Measurements from ENCODE around the gene MKNK2.

Gene MKNK2

DNA sequence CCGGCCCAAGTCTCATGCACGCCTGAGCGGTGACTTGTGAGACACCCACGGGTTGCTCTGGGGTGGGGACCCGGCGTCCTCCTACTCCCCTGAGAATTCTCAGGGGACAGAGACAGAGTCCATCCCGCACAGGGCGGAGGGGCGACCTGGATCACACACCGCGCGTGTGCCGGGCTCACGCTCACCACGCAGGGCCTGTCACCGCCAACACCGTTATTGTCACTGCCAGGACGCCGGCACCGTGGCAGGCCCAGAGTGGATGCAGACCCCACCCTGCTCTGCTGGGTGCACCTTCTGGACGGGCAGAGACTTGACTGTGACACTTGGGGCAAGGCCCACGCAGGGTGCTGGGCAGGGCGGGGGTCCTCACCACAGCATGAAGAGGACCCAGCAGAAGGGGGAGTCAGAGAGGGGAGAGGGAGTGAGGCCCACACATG is 28.8 kb upstream of the MKNK2 start:
- DNase-seq, result no peak

DNA sequence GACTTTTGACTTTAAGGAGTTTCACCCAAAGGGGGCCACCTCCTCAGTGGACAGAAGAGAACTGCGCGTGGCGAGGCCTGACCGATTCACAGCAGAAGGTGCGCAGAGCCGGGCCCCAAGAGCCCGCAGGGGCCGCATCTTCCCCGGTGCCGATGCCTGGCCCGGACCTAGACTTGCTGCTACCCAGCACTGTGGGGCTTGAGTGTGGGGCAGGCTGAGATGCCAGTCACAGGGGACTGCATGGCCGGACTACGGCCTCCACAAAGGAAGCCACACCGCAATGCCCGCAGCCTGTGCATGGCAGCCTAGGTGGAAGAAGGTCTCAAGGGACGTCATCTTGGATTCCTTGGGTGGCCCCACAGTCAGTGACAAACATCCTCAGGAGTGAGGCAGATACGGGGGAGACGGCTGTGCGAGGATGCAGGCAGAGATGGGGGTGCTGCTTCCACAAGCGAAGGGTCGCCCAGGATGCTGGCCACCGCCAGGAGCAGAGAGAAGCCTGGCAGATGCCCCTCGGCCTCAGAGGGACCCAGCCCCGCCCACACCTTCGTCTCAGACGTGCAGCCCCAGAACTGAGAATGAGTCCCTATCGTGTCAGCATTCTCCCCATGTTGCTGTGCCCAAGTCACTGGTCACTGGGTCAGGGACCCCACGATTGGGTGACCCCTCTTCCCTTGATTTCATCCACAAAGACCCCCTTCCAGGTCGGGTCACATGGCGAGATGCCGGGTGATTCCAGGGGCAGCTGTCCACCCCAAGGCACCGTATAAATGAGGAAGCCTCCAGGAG is 28.2 kb upstream of the MKNK2 start:
- no peak for DNase-seq

DNA sequence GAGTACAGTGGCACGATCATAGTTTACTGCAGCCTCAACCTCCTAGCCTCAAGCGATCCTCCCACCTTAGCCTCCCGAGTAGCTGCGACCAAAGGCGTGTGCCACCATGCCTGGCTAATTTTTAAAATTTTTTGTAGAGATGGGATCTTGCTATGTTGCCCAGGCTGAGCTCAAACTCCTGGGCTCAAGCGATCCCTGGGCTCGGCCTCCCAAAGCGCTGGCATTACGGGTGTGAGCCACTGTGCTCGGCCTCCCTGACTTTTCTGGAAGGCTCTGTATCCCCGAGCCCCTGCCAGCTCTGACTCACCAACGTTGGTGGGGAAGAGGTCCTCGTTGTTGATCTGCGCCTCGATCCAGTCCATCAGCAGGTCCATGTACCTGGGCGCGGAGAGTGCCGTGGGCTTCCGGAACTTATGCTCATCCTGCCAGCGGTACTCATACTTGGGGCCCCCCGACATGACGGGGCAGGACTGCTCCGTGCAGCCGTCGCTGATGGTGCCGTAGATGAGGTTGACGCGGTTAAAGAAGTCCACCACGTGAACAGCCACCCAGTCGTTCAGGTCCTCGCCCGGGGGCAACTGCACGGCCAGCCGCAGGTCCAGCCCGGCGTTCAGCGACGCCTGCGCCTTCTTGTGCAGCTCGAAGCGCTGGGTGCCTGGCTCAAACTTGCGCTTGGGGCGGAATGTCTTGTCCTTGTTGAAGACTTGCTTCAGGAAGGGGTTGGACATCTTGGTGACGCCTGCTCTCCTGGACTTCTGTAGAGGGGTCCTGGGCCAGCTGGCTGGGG is 27.0 kb upstream of the MKNK2 start:
- DNase-seq, result no peak

DNA sequence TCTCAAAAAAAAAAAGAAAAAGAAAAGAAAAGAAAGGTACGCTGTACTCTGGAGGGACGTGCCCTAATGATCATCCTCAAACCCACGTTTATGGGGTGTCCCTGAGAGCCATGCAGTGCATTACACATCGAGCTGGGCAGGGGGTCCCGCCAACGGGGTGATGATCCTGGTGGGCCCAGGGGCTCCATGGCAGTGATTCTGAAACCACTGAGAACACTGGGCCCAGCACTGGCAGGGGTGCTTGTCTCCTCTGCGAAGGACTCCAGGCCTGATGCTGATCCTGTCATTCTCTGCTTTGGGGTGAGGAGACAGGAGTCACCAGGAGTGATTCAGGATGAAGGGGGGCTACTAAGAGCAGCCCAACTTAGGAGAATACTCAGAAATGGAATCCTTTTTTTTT is 26.4 kb upstream of the MKNK2 start:
- DNase-seq, result no peak

DNA sequence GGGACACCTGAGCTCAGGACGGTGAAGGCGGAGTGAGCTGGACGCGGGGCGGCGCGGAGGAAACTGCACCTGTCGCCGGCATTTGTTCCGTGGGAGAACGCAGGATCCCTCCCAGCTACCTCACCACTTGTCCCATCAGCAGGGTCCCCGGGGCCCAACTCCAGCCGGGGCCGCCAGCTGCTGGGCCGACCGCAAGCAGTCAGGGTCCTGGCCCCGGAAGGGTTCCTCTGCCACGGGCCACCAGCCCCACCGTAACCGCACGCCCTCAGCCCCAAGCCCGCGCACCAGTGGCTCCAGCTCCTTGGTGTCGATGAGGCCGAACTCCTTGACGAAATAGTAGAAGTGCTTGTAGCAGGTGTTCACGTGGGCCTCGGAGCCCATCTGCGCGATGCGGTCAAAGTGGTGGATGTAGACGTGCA is 25.5 kb upstream of the MKNK2 start:
- DNase-seq, result no peak

DNA sequence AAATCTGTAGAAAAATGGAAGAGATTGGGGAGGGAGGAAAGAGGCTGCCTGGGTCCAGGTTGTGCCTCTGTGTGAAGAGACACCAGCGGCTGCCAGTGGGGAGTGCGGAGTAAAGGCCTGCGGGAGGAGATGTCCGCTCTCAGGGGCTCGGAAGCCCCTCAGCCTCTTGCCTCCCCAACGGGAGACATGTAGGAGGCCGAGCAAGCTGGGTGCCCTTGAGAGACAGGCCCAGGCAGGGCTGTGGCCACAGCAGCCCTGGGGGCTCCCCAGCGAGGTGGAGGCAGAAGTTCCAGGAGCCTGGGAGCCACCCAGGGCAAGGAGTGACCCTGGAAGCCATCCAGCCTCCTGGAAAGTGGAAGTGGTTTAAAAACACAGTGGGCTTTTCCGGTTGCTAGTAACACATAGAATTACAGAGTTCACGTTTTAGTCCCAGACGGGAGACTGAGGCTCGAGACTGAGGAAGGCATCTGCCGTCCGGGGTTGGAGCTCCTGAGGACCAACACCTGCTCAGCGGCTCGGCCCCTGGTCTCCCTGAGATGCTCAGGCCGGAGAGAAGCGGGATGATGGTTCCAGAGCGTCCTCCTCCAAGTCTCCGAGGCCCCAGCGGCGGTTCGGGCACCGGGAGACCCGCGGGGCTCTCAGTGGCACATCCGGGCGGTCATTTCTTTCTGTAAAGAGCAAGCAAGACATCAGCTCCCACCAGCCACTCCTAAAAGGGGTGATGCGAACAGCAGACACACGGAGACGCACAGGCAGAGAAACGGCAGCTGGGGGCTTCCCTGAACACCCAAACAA is 21.9 kb upstream of the MKNK2 start:
- DNase-seq, result no peak

DNA sequence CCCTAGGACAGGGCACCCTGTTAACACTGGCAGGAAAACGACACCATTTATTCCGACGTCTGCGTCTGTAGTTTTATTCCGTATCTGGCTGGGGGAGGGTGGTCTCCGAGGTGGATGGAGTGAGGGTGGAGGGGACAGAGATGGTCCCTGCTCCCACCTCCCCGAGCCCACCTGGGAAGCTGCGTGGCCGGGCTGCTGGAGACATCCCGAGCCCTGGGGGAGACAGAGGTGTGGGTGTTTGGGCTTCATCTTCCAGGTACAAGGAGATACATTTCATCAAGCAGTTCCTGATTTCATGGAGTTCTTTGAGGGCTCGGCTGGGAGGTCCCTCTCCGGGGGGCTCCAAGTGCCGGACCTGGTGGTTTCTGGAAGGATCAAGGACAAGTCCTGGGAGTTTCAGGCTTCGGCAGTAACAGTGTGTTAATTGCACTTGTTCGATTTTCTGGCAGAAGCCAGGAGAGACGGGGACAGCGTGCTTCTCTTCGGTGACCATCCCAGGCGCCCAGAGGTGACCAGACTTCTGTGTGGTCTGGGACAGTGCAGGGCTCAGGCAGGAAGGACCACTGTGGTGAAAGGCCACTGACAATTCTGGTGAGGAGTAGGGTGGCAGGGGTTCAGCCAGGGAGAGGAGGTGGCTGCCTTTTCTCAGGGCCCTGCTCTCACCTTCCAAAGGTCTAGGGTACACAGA is 20.1 kb upstream of the MKNK2 start:
- no peak for DNase-seq

DNA sequence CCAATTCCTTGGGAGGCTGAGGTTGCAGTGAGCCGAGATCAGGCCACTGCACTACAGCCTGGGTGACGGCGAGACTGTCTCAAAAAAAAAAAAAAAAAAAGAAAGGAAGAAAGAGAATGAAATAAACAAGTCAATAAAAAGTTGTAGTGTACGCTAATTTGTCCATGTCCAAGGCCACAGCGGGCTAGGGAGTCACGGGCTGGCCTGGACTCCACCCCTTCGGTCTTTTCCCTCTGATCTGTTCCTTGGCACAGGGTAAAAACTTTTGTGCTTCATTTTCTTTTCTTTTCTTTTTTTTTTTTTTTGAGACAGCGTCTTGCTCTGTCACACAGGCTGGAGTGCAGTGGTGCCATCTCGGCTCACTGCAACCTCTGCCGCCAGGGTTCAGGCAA is 19.4 kb upstream of the MKNK2 start:
- DNase-seq, result no peak

DNA sequence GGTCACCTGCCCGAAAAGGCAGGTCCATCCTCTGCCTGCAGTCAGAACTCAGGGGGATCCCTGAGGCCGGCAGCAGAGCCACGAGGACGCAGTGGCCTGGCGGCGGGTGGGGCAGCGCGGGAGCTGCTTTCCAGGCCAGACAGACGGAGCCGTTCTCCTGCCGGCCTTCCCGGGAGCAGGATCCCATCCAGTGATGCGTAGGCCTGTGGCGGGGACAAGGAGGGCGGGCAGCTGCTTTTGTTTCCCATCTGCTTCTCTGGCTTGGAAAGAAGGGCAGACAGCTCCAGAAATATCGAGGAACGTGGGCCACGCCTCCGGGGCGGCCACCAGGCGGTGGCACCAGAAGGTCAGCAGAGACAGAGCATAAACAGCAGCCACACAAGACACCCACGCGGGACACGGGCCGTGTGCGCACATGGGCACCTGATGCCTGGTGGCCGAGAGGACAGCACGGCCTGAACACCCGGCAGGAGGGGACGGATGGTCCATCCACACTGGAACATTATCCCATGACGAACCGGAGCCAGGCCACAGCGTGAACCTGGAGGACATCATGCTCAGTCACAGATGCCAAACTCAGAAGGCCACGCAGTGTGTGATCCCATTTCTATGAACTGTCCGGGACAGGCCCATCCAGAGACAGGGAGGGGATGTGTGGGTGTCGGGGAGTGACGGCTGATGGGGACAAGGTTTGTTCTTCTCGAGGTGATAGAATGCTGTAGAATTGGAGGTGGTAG is 13.9 kb upstream of the MKNK2 start:
- DNase-seq, result no peak

DNA sequence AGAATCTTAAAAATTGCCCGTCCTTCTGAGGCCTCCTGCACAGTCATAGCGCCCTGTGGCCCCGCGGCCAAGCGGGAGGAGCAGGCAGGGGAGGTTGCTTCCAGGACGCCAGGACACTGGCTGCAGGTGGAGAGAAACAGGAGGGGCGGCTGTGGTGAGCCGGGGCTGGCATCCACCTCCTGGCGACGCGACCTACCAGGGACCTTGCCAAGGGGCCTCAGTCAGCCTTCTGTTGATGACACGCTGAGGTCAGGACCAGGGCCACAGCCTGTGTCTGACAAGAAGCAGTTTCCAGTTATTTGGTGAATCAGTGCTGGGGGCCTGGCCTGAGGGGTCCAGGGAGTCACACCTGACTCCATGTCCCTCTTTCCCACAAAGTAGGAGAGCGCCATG is 13.3 kb upstream of the MKNK2 start:
- no peak for DNase-seq

DNA sequence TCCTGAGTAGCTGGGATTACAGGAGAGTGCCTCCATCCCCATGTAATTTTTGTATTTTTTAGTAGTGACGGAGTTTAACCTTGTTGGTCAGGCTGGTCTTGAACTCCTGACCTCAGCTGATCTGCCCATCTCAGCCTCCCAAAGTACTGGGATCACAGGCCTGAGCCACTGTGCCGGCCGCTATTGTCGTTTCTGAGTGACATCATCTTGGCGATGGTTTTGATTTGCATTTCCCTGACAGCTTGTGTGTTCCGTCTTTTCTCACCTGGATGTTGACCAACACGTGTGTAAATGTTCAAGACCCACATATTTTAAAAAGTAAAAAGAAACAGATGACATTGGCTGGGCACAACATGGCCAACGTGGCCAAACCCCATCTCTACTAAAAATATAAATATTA is 12.8 kb upstream of the MKNK2 start:
- no peak for DNase-seq

DNA sequence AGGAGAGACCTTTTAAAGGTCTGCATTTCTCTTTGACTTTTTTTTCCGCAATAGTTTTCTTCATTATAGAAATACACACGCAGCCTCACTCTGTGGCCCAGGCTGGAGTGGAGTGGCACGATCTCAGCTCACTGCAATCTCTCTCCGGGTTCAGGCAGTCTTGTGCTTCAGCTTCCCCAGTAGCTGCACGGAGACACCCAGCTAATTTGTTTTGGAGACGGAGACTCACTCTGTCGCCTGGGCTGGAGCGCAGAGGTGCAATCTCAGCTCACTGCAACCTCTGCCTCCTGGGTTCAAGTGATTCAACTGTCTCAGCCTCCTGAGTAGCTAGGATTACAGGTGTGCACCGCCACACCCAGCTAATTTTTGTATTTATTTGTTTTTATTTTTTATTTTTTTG is 11.7 kb upstream of the MKNK2 start:
- DNase-seq, result no peak

DNA sequence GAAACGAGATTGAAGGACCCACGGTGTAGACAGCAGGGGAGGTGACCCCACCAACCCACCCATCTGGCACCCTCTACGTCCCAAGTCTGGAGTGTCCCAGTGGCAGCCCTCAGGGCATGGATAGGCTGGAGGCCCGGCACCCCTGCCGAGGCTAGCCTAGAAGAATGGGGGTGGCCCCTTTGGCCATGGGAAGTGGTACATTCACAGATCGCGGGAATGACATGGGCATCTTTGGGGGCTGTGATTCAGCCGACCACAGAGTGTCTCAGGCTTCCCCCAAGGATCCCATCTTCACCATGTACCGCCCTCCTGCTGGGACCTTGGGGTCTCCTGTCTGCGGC is 11.3 kb upstream of the MKNK2 start:
- DNase-seq, result no peak

DNA sequence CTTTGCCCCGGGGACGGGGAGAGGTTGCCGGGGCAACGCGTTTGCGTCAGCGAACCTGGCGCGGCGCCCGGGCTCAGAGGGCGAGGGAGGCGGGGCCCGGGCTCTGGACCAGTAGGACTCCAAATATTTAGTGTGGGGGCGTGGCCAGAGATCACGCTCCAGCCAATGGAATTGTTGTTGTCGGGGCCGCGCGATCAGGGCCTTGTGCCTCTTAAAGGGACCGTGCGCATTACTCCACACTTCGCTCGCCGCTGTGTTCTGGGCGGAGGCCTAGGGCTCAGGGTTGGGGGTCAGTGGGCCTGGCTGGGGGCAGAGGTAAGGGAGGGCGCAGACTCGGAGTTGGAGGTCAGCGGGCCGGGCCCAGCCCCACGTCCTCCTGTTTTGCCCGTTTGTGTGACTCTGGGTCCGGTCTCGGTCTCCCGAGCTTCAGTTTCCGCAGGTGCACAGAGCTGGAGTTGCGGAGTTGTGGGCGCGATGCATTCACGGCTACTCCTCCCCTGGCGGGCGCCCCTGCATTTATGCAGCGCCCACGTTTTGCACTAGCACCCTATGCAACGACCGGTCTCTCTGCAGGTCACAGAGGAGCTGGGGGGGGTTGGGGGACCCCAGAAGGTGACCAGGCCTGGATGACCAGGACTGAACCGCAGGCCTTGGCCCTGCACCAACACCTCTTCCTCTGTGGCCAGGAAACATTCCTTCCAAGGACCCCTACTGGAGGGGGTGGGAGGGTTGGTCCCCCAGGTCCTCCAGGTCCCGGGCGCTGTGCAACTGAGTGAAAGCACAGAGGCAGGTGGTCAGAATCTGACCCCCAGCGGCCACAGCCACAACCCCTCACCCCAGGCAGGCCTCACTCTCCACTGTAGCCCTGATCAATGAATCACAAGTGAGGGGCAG is 10.7 kb upstream of the MKNK2 start:
- DNase-seq, result peak; percentile 99

DNA sequence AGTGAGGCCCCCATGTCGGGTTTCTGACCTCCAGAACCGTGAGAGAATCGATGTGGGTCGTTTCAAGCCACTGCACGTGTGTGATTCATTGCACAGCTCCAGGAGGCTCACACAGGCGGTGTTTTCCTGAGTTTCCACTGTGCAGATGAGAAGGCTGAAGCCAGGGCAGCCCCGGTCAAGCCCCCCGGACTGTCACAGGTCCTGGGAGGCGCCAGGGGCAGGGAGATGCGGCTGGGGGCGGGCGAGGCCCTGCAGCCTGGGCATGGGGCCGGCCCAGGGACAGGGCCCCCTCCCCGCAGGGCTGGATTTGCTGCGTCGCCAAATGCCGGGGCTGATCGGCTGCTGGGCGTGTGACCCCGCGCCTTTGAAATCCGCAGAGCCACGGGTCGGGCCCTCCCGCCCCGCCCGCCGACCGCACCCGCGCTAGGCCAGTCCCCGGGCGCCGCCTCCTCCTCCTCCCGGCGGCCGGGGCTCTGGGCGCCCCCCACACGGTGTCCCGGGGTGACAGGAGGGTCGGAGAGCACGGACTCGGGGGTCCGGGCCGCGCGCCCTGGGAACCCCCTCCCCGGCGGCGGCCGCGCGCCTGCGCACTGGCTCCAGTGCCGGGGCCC is 9.9 kb upstream of the MKNK2 start:
- no peak for DNase-seq

DNA sequence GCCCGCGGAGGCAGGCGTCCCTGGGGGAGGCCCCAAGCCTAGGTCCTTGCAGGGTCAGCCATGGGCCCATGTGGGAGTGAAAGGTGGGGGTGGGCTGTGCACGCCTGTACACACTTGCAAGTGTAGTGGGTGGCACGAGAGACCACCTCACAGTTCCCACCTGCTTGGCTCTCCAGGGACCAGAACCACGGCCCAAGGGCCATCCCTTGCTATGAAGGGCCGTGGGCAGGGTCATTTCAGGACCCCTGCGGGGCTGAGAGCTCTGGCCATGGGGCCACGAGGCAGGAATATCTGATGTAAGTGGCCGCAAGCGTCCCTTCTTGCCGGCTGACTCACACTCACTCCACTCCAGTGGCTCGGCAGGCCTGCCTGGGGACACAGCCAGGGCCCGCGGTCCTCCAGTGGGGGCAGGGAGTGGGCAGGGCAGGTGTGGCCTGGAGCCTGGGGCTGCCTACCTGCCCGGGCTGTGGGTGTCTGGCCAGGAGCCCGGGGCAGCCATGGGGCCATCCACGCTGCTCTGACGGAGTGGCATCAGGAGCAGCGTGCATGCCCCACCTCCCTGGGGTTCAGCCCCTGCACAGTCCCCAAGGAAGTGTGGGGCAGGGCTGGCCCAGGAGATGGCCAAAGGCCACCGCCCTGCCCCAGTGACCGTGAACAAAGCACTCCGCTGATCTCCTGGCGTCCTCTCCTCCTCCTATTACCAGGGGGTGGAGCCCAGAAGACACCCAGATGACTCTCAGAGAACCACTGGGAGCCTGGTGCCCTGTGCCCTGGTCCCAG is 8.6 kb upstream of the MKNK2 start:
- no peak for DNase-seq

DNA sequence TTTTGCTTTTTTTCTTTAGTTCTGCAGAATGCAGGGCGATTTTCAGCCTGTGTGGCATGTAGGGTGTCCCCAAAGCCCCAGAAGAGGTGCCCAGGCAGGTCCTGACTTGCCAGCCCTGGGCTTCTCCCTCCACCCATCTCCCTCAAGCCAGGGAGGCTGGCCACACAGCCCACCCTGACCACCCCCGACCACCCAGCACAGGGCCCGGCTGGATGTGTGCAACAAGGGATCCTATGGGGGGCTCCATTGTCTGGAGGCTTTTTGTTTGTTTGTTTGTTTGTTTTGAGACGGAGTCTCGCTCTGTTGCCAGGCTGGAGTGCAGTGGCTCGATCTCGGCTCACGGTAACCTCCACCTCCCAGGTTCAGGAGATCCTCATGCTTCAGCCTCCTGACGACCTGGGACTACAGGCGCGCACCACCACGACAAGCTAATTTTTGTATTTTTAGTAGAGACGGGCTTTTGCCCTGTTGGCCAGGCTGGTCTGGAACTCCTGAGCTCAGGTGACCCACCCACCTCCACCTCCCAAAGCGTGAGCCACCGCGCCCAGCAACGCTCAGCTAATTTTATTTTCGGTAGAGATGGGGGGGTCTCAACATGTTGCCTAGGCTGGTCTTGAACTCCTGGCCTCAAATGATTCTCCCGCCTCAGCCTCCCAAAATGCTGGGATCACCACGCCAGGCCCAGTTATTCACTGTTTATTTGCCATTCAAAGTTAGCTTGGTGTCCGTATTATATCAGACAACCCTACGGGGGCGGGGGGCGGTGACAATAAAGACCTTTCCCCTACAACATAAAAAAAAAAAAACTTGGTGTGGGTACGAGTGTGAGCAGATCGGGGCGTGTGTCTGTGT is 7.8 kb upstream of the MKNK2 start:
- no peak for DNase-seq

DNA sequence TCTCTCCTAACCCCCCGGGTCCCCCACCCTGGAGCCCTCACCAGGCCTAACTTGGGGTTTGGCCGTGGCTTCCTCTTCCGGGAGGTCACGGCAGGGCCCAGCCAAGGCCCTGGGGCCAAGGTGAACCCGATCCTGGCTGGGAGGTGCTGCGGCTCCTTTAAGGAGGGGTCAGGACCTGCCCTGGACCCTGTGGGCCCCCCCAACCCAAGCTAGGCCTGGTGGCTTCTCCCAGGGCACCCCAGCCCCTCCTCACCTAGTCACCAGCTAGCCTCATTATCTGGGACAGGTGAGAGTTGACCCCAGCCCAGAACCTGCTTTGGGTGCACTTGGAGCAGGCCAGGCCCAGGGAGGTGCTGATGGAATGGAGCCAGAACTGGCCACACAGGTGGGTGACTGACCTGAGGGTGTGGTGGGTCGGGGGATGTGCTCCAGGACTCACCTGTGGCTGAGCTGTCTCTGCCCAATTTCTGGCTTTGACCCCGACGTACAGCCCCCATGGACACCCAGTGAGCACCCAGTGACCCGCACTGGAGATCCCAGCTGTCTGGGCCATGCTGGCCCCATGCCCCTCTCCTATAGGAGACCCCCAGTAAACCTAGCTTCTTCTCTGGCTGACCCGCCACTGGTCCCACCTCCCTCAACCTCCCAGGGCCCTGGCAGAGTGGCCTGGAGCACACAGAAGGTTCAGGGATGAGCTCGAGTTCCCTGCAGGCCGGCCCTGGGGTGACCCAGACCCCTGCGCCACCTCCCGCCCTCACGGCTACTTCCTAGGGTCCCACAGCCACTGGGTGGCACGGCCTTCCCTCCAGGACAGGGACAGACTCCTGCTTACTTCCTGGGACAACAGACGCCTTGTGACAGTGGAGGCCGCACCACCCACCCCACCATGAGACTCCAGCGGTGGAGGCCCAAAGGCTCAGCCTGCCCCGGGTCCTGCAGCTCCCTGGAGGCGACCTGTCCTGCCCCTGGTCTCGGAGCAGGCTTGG is 6.7 kb upstream of the MKNK2 start:
- DNase-seq, result no peak

Data from CD4-positive, alpha-beta T cell treated with Interleukin-17A for 1 hour (primary cell).